Smooth muscle cell (in vitro differentiated cells): ENCODE results near the gene AP5Z1. TPM values are rescaled to one million over a fixed set of nuclear protein-coding genes. Genes with fewer than 3 reads are reported as not detected.

Source experiments
- DNase-seq: peaks from one replicate; lab custom pipeline; 2025; ENCODE audit not compliant: unreplicated experiment; lab: John Stamatoyannopoulos, UW
- H2AFZ ChIP-seq: fragments of 200-600 bp; sonication (generic); 2 replicates; pipeline ENCODE4 v1.6.0; 2016; ENCODE audit warnings: antibody characterized with exemption, low read depth, mild to moderate bottlenecking
- H3F3A ChIP-seq: fragments of 200-600 bp; sonication (generic); 2 replicates; pipeline ENCODE4 v1.6.0; 2017; ENCODE audit warnings: antibody characterized with exemption, low read depth
- H3K27ac ChIP-seq: fragments of 200-600 bp; sonication (generic); 2 replicates; pipeline ENCODE4 v1.5.1; 2016; ENCODE audit warnings: low read depth, mild to moderate bottlenecking
- H3K27me3 ChIP-seq: fragments of 200-600 bp; sonication (generic); 2 replicates; pipeline ENCODE4 v1.6.1; 2016; ENCODE audit warnings: low read depth, mild to moderate bottlenecking
- H3K36me3 ChIP-seq: fragments of 200-600 bp; sonication (generic); 2 replicates; pipeline ENCODE4 v1.5.1; 2016; ENCODE audit warnings: low read depth
- H3K4me1 ChIP-seq: fragments of 200-600 bp; sonication (generic); 2 replicates; pipeline ENCODE4 v1.5.1; 2016; ENCODE audit warnings: low read depth
- H3K4me2 ChIP-seq: fragments of 200-600 bp; sonication (generic); 2 replicates; pipeline ENCODE4 v1.6.0; 2016; ENCODE audit warnings: mild to moderate bottlenecking
- H3K4me3 ChIP-seq: fragments of 200-600 bp; sonication (generic); 2 replicates; pipeline ENCODE4 v1.5.1; 2016; ENCODE audit warnings: mild to moderate bottlenecking
- H3K79me2 ChIP-seq: fragments of 200-600 bp; sonication (generic); 2 replicates; pipeline ENCODE4 v1.6.0; 2016; ENCODE audit warnings: low read depth, mild to moderate bottlenecking
- H3K9ac ChIP-seq: fragments of 200-600 bp; sonication (generic); 2 replicates; pipeline ENCODE4 v1.6.0; 2016; ENCODE audit warnings: low read depth
- H3K9me3 ChIP-seq: fragments of 200-600 bp; sonication (generic); replicated peaks from 2 replicates; pipeline ENCODE4 v1.5.1; 2016; ENCODE audit warnings: low read depth
- H4K20me1 ChIP-seq: fragments of 200-600 bp; sonication (generic); 2 replicates; pipeline ENCODE4 v1.6.0; 2016; ENCODE audit warnings: low read depth
- WGBS: methylation state at CpG from one replicate; pipeline ENCODE4 v1.1.7; 2016; ENCODE audit warnings: low lambda C conversion rate; 5-methylcytosine and 5-hydroxymethylcytosine counted together
- polyA plus RNA-seq: library from polyadenylated mRNA; unstranded; fragments of >200 nt; fragmentation: Nextera tagmentation; extraction: Ambion mirVana; gene quantifications from 2 replicates; pipeline ENCODE4 v1.2.1, GENCODE V29; 2016
- total RNA-seq: library from RNA; depleted of rRNA; stranded (reverse); fragments of >200 nt; gene quantifications from 2 replicates; pipeline ENCODE4 v1.2.3, GENCODE V29; 2014
- TF ChIP-seq, protein P1 (sequence below): fragments of 200-600 bp; sonication (generic); IDR thresholded peaks from 2 replicates; pipeline ENCODE4 v1.5.1; 2017; ENCODE audit warnings: borderline replicate concordance, mild to moderate bottlenecking, antibody characterized with exemption; ENCODE audit not compliant: insufficient read depth, poor library complexity, severe bottlenecking

The AP5Z1 gene
- total and polyA plus RNA-seq, 2 experiments from 2014 or later, result 16.6 to 37.6 TPM

GRCh38 chr7:4766666-4767519, 8.5 kb upstream of the AP5Z1 start:
- TF ChIP-seq, protein P1, sequence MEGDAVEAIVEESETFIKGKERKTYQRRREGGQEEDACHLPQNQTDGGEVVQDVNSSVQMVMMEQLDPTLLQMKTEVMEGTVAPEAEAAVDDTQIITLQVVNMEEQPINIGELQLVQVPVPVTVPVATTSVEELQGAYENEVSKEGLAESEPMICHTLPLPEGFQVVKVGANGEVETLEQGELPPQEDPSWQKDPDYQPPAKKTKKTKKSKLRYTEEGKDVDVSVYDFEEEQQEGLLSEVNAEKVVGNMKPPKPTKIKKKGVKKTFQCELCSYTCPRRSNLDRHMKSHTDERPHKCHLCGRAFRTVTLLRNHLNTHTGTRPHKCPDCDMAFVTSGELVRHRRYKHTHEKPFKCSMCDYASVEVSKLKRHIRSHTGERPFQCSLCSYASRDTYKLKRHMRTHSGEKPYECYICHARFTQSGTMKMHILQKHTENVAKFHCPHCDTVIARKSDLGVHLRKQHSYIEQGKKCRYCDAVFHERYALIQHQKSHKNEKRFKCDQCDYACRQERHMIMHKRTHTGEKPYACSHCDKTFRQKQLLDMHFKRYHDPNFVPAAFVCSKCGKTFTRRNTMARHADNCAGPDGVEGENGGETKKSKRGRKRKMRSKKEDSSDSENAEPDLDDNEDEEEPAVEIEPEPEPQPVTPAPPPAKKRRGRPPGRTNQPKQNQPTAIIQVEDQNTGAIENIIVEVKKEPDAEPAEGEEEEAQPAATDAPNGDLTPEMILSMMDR, result no peak
- Histone ChIP-seq H3K27me3 (no peaks in the 10 kb centered on the region), H3K27ac (no peak overlapping the region), H3F3A (no peaks in the 10 kb centered on the region), H3K9ac (no peak overlapping the region), H3K36me3 (no peaks in the 10 kb centered on the region), H3K4me3 (no peak overlapping the region), H3K9me3 (no peaks in the 10 kb centered on the region), H4K20me1 (peaks cover 12% of the 10 kb centered on the region), H3K4me2 (no peak overlapping the region), H3K79me2 (no peaks in the 10 kb centered on the region), H3K4me1 (no peaks in the 10 kb centered on the region), H2AFZ (no peak overlapping the region)
- WGBS, result 90% methylated on average over 37 of the region's 37 CpGs
- no peak for DNase-seq

GRCh38 chr7:4768597-4769569, 6.5 kb upstream of the AP5Z1 start:
- no peaks in the 10 kb centered on the region for H3K36me3 ChIP-seq
- H3K4me1 ChIP-seq, result no peaks in the 10 kb centered on the region
- H3K9ac ChIP-seq, result no peak overlapping the region
- no peak overlapping the region for H3K4me2 ChIP-seq
- H3K27me3 ChIP-seq, result no peaks in the 10 kb centered on the region
- no peaks in the 10 kb centered on the region for H3K79me2 ChIP-seq
- H3K27ac ChIP-seq, result no peak overlapping the region
- no peak overlapping the region for H2AFZ ChIP-seq
- no peaks in the 10 kb centered on the region for H3F3A ChIP-seq
- no peaks in the 10 kb centered on the region for H3K9me3 ChIP-seq
- WGBS, result 97% methylated on average over 27 of the region's 27 CpGs
- H4K20me1 ChIP-seq, result peaks cover 12% of the 10 kb centered on the region
- no peak for DNase-seq
- no peak overlapping the region for H3K4me3 ChIP-seq
- TF ChIP-seq, protein P1, result no peak

- Histone ChIP-seq H2AFZ (no peak overlapping the region), H4K20me1 (peaks cover 12% of the 10 kb centered on the region), H3K27me3 (no peaks in the 10 kb centered on the region), H3K27ac (no peak overlapping the region), H3K36me3 (no peaks in the 10 kb centered on the region), H3K9me3 (no peaks in the 10 kb centered on the region), H3K9ac (no peak overlapping the region), H3K4me3 (no peak overlapping the region), H3K4me2 (no peak overlapping the region), H3K4me1 (no peaks in the 10 kb centered on the region), H3K79me2 (no peaks in the 10 kb centered on the region), H3F3A (no peaks in the 10 kb centered on the region)
- no peak for DNase-seq
- TF ChIP-seq, protein P1, result no peak
- WGBS, result 95% methylated on average over 7 of the region's 7 CpGs
These were observed 5.7 kb upstream of the AP5Z1 start for GRCh38 chr7:4769761-4770160.
